Upper lobe of right lung (tissue), 1 donor: ENCODE results near the gene KLK10. TPM values are rescaled to one million over a fixed set of nuclear protein-coding genes. Genes with fewer than 3 reads are reported as not detected.

Source experiments
- ATAC-seq: fragments of 200-7000 bp; cut with Tn5 transposase; one replicate; pipeline ENCODE4 v1.9.1; 2020; ENCODE audit warnings: mild to moderate bottlenecking, moderate library complexity
- DNase-seq: peaks from one replicate; pipeline ENCODE4 v3.0.0-alpha.2; 2020
- H3K27ac ChIP-seq: fragments of 200-600 bp; one replicate; pipeline ENCODE4 v1.8.0; 2022
- H3K27me3 ChIP-seq: fragments of 200-600 bp; one replicate; pipeline ENCODE4 v1.8.0; 2022; ENCODE audit warnings: mild to moderate bottlenecking
- H3K36me3 ChIP-seq: fragments of 200-600 bp; one replicate; pipeline ENCODE4 v1.8.0; 2022
- H3K4me1 ChIP-seq: fragments of 200-600 bp; one replicate; pipeline ENCODE4 v1.8.0; 2022
- H3K4me3 ChIP-seq: fragments of 200-600 bp; one replicate; pipeline ENCODE4 v1.8.0; 2022; ENCODE audit warnings: mild to moderate bottlenecking
- H3K9me3 ChIP-seq: fragments of 200-600 bp; one replicate; pipeline ENCODE4 v1.8.0; 2022
- intact Hi-C: fragments of 100-400 bp; cut with DNase I; formaldehyde crosslinking; loops from one replicate; pipeline ENCODE4 v1.11.0; 2022
- total RNA-seq: library from RNA; stranded (reverse); fragmentation: NEBNext Ultra II Directional; extraction: Animal tissue kit (Norgen Biotek cat#: 25700); gene quantifications from one replicate; pipeline ENCODE4 v1.2.1, GENCODE V29; 2021
- TF ChIP-seq, protein P1 (sequence below): fragments of 200-600 bp; IDR thresholded peaks from one replicate; pipeline ENCODE4 v1.8.0; 2022; ENCODE audit warnings: antibody characterized with exemption
- donor health status: DM: no; HTN: yes; CAD: no; lungs with severe emphysema.

The KLK10 gene
- total RNA-seq, 1 donor from 2014 or later: 4.7 TPM

DNA sequence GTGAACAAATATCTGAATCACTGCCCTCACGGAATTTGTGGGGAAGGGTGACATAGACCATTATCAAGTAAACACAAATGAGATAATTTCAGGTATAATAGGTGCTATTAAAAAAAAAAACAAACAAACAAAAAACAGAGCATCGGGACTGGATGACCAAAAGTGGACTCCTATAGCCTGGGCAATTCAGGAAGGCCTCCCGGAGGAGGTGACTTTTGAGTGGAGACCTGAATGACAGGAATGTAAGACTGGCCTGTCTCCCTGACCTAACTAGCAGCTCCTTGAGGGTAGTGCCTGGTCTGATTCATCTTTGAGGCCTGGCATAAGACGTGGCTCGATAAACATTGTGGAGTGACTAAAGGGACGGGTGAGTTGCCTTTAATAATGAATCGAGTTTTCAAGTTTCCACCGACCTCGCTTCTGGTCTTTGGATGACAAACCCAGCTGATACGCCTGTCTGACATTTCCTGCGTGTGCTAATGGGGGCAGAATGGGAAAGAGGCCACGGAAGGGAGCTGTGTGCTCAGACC lies 6.8 kb downstream of the KLK10 start:
- no peaks in the 10 kb centered on the region for H3K9me3 ChIP-seq
- intact Hi-C loops: no loop called here
- TF ChIP-seq, protein P1, sequence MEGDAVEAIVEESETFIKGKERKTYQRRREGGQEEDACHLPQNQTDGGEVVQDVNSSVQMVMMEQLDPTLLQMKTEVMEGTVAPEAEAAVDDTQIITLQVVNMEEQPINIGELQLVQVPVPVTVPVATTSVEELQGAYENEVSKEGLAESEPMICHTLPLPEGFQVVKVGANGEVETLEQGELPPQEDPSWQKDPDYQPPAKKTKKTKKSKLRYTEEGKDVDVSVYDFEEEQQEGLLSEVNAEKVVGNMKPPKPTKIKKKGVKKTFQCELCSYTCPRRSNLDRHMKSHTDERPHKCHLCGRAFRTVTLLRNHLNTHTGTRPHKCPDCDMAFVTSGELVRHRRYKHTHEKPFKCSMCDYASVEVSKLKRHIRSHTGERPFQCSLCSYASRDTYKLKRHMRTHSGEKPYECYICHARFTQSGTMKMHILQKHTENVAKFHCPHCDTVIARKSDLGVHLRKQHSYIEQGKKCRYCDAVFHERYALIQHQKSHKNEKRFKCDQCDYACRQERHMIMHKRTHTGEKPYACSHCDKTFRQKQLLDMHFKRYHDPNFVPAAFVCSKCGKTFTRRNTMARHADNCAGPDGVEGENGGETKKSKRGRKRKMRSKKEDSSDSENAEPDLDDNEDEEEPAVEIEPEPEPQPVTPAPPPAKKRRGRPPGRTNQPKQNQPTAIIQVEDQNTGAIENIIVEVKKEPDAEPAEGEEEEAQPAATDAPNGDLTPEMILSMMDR: no peak
- no peak overlapping the region for H3K27ac ChIP-seq
- no peak for ATAC-seq
- H3K4me3 ChIP-seq: no peak overlapping the region
- H3K4me1 ChIP-seq: no peaks in the 10 kb centered on the region
- H3K27me3 ChIP-seq: peaks cover 35% of the 10 kb centered on the region
- H3K36me3 ChIP-seq: no peaks in the 10 kb centered on the region
- no peak for DNase-seq

DNA sequence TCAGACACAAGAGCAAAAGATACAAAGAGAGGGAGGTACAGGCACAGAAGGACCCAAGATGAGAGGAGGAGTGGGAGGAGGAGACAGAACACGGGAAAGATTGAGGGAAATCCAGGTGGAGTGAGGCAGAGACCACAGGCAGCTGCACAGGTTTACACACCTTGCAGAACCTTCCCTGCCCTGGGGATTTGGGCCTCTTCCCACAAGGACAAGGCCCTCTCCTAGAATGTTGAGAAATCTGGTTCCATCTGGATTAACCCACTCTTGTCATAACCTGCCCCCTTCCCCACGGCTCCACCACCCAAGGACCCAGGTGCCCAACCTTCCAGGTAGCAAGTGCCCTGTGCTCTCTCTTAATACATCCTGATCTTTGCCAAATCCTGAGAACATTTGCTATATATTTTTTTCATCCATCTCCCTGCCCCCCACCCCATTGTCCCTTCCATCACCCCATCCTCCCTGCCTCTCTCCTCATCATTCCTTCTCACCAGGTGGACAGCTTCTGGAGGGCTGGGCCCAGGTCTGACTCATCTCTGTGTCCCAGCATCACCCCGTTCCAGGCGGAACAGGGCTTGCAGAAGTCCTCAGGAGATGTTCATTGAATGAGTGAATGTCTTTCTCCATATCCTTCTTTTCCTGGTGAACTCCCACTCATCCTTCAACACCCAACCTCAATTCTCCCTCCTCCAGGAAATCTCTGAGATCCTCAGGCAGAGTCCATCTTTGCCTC lies 9.3 kb downstream of the KLK10 start:
- no peak for DNase-seq
- H3K36me3 ChIP-seq: no peaks in the 10 kb centered on the region
- peaks cover 17% of the 10 kb centered on the region for H3K27me3 ChIP-seq
- no peak overlapping the region for H3K4me3 ChIP-seq
- intact Hi-C loops: no loop called here
- no peak overlapping the region for H3K27ac ChIP-seq
- H3K4me1 ChIP-seq: no peaks in the 10 kb centered on the region
- TF ChIP-seq, protein P1: no peak
- no peak for ATAC-seq
- H3K9me3 ChIP-seq: no peaks in the 10 kb centered on the region

DNA sequence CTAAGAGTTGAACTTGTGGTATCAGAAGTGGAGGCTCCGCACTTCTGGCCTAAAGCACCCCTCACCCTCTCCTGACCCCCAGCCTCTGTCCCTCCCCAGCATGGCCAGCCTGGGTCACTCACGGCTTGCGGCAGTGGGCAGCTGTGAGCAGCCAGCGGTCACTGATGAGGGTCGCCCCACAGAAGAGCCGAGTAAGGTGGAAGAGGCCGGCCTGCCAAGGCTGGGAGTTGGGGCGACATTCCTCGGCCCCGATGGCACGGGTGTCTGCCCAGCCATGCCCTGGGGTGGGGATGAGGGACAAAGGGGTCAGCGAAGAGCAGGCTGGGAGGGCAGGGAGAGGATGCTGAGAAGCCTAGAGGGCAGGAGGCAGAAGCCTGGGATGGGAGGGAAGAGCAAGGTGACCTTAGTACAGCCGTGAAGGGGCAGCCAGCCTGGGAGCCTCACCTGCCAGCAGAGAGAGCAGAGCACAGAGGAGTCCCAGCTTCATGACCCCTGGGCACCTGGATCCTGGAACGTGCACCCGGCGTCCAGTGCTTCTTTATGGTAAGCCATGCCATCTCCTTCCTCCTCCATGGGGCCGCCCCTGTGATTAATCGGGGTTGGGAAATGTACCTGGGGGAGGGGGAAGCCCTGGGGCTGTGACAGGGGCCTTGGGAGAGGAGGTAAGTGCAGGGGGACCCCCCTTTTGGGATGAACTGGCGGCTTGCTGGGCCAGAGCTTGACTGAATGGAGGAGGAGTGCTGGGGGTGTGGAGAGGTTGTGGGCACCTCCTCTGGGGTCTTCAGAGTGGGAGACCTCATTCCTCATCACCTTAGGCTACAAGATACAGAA lies 10.2 kb downstream of the KLK10 start:
- Histone ChIP-seq H3K36me3 (no peaks in the 10 kb centered on the region), H3K27ac (no peak overlapping the region), H3K27me3 (peaks cover 7% of the 10 kb centered on the region), H3K9me3 (no peaks in the 10 kb centered on the region), H3K4me1 (no peaks in the 10 kb centered on the region), H3K4me3 (no peak overlapping the region)
- intact Hi-C loops: no loop called here
- TF ChIP-seq, protein P1: no peak
- ATAC-seq (no peak), DNase-seq (no peak)

DNA sequence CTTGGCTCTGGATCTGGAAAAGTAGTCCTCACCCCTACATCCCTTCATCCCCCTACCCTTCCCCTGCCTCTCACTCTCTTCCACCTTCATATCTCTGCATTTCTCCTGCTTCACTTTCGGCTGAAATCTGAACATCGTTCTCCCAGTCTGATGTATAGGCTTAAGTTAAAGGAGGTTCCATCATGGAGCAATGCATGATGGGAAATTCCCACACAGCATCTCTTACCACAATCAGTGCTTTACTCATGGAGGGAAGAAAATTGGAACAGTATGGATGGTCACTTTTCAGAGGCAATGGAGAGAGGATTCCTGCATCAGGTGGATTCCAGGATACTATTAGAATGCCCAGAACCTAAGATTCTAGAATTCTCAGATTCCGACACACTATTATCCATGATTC lies 12.0 kb downstream of the KLK10 start:
- no peak overlapping the region for H3K27ac ChIP-seq
- no peaks in the 10 kb centered on the region for H3K9me3 ChIP-seq
- DNase-seq (no peak), ATAC-seq (no peak)
- TF ChIP-seq, protein P1: no peak
- H3K4me3 ChIP-seq: no peak overlapping the region
- H3K36me3 ChIP-seq: no peaks in the 10 kb centered on the region
- no peaks in the 10 kb centered on the region for H3K4me1 ChIP-seq
- intact Hi-C loops: no loop called here
- peaks cover 14% of the 10 kb centered on the region for H3K27me3 ChIP-seq

DNA sequence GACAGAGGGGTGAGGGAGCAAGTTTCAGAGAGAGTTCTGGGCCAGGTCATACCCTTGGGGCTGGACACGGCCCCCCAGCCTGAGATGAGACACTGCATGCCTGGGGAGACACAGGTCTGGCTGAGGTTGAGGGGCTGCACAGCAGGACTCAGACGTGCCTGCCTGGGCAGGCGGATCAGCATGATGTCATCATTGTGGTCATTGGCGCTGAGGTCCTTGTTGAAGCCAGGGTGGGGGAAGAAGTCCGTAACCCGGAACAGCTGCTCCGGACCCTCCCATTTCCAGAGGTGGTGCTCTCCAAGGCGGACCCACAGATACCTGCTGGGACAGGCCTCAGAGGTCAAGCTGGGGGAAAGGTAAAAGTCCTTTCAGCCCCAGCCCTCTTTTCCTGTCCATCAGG lies 13.1 kb downstream of the KLK10 start:
- Histone ChIP-seq H3K9me3 (no peaks in the 10 kb centered on the region), H3K27ac (no peak overlapping the region), H3K27me3 (peaks cover 20% of the 10 kb centered on the region), H3K4me1 (no peaks in the 10 kb centered on the region), H3K36me3 (no peaks in the 10 kb centered on the region), H3K4me3 (no peak overlapping the region)
- intact Hi-C loops: no loop called here
- TF ChIP-seq, protein P1: no peak
- DNase-seq: no peak
- ATAC-seq: no peak
